ENCODE measurements around the gene RGSL1.
"Not testable (repeated sequence)": the region's sequence is repeated elsewhere in the genome, so short reads cannot be mapped to it uniquely, and the experiment has no call there.

Gene RGSL1

GRCh38 chr1:182446033-182446669 is 3.8 kb upstream of the RGSL1 start:
- peak; percentile 31 for DNase-seq (ENCODE audit: low read depth, low spot score)

- not testable (repeated sequence) for DNase-seq (ENCODE audit: low read depth, low spot score)
Observed at GRCh38 chr1:182447124-182447523, 2.8 kb upstream of the RGSL1 start.

GRCh38 chr1:182447660-182448059 is 2.3 kb upstream of the RGSL1 start:
- DNase-seq (ENCODE audit: low read depth, low spot score): no peak

- DNase-seq (ENCODE audit: low read depth, low spot score): no peak
Observed at GRCh38 chr1:182453631-182454030, 3.7 kb downstream of the RGSL1 start.

GRCh38 chr1:182457844-182458243 is 7.9 kb downstream of the RGSL1 start:
- no peak for DNase-seq (ENCODE audit: low read depth, low spot score)

GRCh38 chr1:182459949-182460348 is 10.0 kb downstream of the RGSL1 start:
- DNase-seq (ENCODE audit: low read depth, low spot score): no peak

GRCh38 chr1:182460550-182460951 is 10.6 kb downstream of the RGSL1 start:
- no peak for DNase-seq (ENCODE audit: low read depth, low spot score)

- no peak for DNase-seq (ENCODE audit: low read depth, low spot score)
Observed at GRCh38 chr1:182473556-182473955, 23.6 kb downstream of the RGSL1 start.

GRCh38 chr1:182476625-182477024 is 26.7 kb downstream of the RGSL1 start:
- DNase-seq (ENCODE audit: low read depth, low spot score): no peak

- no peak for DNase-seq (ENCODE audit: low read depth, low spot score)
Observed at GRCh38 chr1:182478238-182478637, 28.3 kb downstream of the RGSL1 start.

- no peak for DNase-seq (ENCODE audit: low read depth, low spot score)
Observed at GRCh38 chr1:182484067-182484466, 34.1 kb downstream of the RGSL1 start.

GRCh38 chr1:182484531-182485257 is 34.7 kb downstream of the RGSL1 start:
- DNase-seq (ENCODE audit: low read depth, low spot score): no peak

GRCh38 chr1:182485861-182486260 is 35.9 kb downstream of the RGSL1 start:
- DNase-seq (ENCODE audit: low read depth, low spot score): no peak

- DNase-seq (ENCODE audit: low read depth, low spot score): no peak
Observed at GRCh38 chr1:182488803-182489202, 38.9 kb downstream of the RGSL1 start.

GRCh38 chr1:182493063-182493462 is 43.1 kb downstream of the RGSL1 start:
- no peak for DNase-seq (ENCODE audit: low read depth, low spot score)

- no peak for DNase-seq (ENCODE audit: low read depth, low spot score)
Observed at GRCh38 chr1:182495002-182495401, 45.1 kb downstream of the RGSL1 start.

GRCh38 chr1:182495693-182496092 is 45.7 kb downstream of the RGSL1 start:
- no peak for DNase-seq (ENCODE audit: low read depth, low spot score)

GRCh38 chr1:182507685-182508084 is 57.7 kb downstream of the RGSL1 start:
- DNase-seq (ENCODE audit: low read depth, low spot score): no peak

- no peak for DNase-seq (ENCODE audit: low read depth, low spot score)
Observed at GRCh38 chr1:182515556-182515955, 65.6 kb downstream of the RGSL1 start.

- DNase-seq (ENCODE audit: low read depth, low spot score): no peak
Observed at GRCh38 chr1:182520736-182521135, 70.8 kb downstream of the RGSL1 start.

GRCh38 chr1:182525342-182525741 is 75.4 kb downstream of the RGSL1 start:
- DNase-seq (ENCODE audit: low read depth, low spot score): no peak

- DNase-seq (ENCODE audit: low read depth, low spot score): no peak
Observed at GRCh38 chr1:182527680-182528079, 77.7 kb downstream of the RGSL1 start.

- not testable (repeated sequence) for DNase-seq (ENCODE audit: low read depth, low spot score)
Observed at GRCh38 chr1:182528206-182528605, 78.3 kb downstream of the RGSL1 start.
